ENCODE data around the gene PGBD5.

Gene PGBD5

GRCh38 chr1:230375147-230375546 is 51.0 kb downstream of the PGBD5 start:
- no peak for DNase-seq (ENCODE audit: low read depth)

- no peak for DNase-seq (ENCODE audit: low read depth)
Observed at GRCh38 chr1:230371923-230372703, 54.0 kb downstream of the PGBD5 start.

DNA sequence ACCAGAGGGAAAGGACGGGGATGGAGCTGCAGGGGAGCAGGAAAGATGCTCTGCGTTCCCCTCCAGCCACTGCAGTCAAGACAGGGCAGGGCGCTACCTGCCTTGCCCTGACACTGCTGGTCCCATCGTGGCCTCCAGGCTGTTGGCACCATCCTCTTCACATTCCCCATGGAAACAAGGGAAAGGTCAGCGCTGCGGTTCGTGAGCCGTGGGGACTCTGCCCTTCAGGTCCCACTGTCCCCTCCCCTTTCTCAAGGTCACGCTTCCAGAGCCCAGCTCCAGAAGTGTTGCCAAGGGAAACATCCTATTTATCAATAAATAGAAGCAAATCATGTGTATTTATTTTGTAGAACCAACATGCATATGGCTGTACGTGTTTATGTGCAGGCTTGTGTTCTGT is 56.0 kb downstream of the PGBD5 start:
- DNase-seq (ENCODE audit: low read depth) = no peak

- DNase-seq (ENCODE audit: low read depth) = no peak
Observed at GRCh38 chr1:230368871-230369270, 57.3 kb downstream of the PGBD5 start.

DNA sequence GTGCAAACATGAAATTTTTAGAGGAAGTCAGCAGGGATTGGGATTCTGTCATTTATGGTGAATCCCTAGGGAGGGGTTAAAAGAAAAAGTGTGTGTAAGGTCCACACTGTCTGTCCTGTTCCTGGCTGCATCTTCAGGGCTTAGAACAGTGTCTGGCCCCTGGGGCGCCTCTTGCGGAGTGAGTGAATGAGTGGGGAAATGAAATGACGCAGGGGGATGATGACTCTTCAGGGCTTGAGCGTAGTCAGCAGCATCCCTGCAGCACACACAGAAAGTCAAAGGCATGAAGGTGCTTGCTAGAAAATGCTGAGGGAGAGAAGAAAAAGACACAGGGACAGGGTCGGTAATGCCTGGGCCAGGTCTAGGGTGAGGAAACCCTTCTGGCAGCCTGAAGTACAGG is 57.8 kb downstream of the PGBD5 start:
- no peak for DNase-seq (ENCODE audit: low read depth)

DNA sequence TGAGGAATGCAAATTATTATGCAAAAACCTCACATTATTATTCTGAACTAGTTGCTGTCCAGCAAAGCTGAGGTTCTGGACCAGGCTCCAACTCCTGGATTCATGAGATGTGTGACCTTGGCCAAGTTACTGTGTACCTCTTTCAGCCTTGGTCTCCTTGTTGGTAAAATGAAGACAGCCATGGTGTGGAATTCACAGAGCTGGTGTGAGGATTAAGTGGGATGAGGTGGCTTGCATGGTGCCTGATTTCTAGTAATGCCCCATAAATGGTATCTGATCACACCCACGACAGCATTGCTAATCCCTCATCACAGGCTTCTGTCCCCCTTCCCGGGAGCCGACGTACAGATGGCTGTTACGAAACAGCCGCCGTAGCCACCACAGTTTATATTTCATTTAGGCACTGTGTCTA is 59.6 kb downstream of the PGBD5 start:
- no peak for DNase-seq (ENCODE audit: low read depth)

DNA sequence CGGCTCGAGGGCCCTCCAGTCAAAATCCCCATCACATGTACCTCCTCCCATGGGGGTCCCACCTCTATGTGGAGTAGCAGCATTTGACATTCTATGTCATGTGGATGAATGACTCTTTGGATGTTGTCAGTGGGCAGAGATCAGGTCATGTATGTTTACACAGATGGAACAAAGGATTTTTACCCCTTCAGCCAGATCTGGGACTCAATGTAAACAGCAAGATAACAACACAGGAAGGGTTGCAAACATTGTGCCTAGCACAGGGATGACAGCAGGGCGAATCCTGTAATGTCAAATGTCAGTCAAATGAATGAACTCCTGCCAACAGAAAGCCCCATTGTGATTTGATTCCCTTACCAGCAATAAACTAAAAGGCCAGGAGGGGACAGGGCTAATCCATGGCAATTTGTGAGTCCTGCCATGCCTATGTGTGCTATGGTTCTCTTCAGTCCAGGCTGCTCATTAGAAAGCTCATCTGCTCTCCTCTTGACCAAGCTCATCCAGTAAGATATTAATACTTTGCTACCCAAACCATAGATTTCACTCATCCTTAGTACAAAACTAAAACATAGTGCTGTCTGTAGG is 60.3 kb downstream of the PGBD5 start:
- DNase-seq (ENCODE audit: low read depth) = no peak

DNA sequence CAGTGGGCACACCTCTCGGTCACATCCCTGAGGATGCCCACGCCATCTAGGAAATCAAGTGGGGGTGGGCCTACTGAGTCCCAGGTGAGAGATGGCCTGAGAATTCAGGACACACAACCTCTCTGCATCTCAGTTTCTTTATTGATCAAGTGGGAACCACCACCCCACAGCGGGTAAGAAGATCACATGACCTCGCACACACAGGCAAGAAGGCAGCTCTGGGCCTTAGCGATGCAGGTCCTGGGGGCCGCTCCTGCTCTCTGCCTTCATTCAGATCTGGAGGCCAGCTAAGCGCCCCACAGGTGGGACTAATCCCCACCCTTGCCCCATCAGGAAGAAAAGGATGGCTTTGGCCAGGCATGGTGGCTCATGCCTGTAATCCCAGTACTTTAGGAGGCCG is 63.2 kb downstream of the PGBD5 start:
- DNase-seq (ENCODE audit: low read depth) = no peak

DNA sequence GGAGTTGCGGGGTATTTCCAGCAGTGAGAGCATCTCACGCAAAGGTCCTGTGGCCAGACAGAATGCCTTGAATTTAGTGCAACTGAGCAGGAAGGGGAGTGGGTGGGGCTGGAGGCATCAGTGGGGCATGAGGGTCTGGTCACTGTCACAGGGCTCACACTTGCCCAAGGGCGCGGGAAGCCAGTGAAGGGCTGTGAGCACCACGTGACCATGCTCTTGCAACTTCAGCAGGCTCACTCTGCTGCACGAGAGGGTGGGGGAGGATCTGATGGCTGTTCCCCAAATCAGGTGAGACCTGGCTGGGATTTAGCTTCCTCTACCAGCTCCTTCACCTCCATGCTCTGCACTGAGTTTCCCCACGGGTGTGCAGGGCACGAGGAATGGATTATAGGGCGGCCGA is 64.2 kb downstream of the PGBD5 start:
- no peak for DNase-seq (ENCODE audit: low read depth)

GRCh38 chr1:230359992-230360668 is 66.0 kb downstream of the PGBD5 start:
- no peak for DNase-seq (ENCODE audit: low read depth)

DNA sequence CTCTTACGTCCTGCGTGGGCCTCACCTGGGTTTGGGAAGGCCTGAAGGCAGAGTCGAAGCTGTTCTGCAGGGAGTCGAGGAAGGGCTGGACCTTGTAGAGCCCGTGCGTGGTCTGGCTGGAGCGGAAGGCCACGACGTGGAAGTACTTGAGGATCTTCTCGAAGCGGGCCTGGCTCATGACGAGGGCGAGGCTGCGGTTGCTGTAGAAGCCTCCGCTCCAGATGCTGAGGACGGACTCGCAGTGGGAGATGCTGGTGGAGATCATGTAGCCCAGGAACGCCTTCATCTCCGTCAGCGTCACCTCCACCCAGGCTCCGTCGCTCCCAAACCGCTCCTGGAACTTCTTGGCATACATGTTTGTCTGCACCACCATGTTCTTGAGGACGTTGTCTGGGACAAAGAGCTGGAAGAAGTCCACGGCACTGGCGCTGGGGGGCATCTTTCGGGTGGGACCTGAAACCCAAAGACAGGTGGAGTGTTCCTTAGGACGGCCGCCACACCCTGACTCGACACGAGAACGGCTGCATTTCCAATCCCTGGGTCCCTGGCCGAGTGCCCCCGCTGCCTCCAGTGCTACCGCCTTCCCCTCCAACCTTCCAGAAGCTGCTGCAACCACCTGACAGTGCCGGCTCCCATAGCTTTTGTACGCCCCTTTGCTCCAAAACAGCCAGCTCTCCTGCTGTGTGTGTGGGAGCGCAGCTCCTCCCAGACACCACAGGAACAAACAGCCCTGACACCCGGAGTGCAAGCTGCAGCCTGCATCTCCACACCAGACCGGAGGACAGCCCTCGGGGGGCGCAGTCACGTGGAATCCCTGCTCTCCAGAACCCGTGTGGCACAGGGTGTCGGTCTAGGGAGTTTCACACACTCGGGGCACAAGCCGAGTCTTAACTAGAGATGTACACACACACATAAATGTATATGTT is 69.0 kb downstream of the PGBD5 start:
- no peak for DNase-seq (ENCODE audit: low read depth)

DNA sequence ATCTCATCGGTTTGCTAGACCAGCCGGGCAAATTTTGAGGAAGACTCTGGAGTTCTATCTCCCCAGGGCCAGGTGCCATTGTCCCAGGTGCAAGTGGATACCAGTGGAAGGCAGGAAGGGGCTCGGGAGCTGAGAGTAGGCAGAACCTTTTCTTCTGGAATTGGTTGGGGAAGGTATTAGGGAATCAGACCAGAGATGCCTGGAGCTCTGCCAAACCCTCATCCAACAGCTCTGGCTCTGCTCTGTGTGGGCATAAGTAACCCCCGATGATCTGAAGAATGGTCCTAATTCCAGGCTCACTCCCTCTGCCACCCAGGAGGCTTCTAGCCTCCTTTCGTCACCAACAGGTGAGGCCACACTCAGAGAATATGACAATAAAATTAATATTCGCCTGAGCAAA is 69.9 kb downstream of the PGBD5 start:
- no peak for DNase-seq (ENCODE audit: low read depth)

- no peak for DNase-seq (ENCODE audit: low read depth)
Observed at GRCh38 chr1:230355594-230355993, 70.5 kb downstream of the PGBD5 start.

GRCh38 chr1:230355128-230355527 is 71.0 kb downstream of the PGBD5 start:
- no peak for DNase-seq (ENCODE audit: low read depth)

GRCh38 chr1:230354005-230354404 is 72.1 kb downstream of the PGBD5 start:
- DNase-seq (ENCODE audit: low read depth) = no peak

DNA sequence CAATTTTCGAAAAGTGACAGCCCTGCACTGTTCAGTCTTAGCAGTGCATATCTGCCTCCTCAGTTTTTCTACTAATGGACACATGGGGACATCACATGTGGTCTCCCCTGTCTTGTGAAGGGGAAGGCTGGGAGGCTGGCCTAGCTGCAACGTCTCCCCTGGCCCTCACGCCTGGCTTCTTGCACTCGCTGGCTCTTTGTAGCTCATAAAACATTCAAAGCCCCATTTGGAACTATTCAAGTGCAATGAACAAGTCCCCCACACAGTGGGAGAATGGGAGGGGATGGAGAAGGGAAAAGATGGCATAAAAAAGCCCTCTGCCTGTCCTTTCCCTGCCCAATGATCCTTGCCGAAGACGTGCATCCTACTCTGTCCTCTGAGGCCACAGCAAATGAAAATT is 73.6 kb downstream of the PGBD5 start:
- no peak for DNase-seq (ENCODE audit: low read depth)

DNA sequence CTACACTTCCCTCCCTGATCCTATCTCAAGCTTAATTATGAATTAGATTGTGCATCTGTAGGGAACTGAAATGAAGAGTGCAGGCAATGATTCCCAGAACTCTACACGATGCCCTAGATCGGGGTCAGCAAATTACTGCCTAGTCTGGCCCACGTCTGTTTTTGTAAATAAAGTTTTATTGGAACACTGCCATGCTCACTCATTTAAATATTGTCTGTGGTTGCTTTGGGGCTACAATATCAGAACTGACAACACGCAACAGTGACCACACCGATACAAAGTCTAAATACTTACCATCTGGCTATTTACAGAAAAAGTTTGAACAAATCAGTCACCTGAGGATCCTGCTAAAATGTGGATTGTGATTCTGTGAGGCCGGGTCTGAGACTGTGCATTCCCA is 74.1 kb downstream of the PGBD5 start:
- no peak for DNase-seq (ENCODE audit: low read depth)

GRCh38 chr1:230351514-230351913 is 74.6 kb downstream of the PGBD5 start:
- DNase-seq (ENCODE audit: low read depth) = no peak

GRCh38 chr1:230350208-230350921 is 75.8 kb downstream of the PGBD5 start:
- no peak for DNase-seq (ENCODE audit: low read depth)

DNA sequence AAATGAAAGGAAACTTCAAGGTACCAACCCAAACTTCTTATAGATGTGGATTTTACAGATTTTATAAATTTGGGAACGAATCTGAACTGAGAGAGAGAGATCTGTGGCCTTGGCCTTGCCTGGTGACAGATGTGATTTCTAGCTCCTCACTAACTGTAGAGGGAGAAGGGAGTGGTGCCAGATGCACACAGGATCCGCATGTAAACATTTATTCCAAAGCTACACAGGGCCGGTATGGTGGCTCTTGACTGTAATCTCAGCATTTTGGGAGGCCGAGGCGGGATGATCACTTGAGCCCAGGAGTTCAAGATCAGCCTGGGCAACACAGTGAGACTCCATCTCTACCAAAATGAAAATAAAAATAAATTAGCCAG is 77.1 kb downstream of the PGBD5 start:
- no peak for DNase-seq (ENCODE audit: low read depth)

DNA sequence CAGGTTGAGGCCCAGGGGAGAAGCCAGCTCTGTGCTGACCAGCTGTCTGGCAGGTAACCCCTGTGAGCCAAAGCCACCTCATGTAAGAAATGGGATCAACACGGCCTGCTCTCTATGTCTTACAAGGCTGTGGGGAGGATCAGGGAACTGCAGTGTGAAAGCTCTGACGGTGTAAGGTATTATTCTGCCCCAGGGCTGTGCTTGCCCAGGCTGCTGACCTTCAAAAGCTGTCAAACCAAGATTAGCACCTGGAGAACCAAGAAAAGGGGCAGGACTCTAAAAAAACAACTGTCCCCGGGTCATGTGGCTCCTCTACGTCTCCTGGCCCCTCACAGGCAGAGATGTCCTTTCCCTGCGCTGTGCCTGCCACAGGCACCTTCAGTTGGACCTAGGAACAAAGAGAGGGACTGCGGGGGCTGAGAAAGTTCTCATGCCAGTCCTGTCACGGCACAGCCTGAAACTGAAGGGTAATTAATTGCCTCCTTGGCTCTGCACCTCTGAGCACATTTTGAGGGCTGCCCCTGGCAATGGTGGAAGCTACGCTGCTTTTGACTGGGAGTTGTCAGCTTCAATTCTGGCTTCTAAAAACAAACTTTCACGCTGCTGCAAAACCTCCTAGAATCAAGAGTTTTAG is 77.6 kb downstream of the PGBD5 start:
- no peak for DNase-seq (ENCODE audit: low read depth)
